HepG2 (cell line): Measurements from ENCODE around the gene ABCB8.

Experiments used
- EED ChIP-seq: sonication (generic); formaldehyde crosslinking; IDR thresholded peaks from 2 replicates; pipeline ENCODE4 v1.5.0; 2020; ENCODE audit warnings: mild to moderate bottlenecking, missing genetic modification reagents
- IRX3 ChIP-seq: sonication (generic); formaldehyde crosslinking; IDR thresholded peaks from 2 replicates; pipeline ENCODE4 v1.8.1; 2023; ENCODE audit warnings: mild to moderate bottlenecking, low read depth, missing genetic modification reagents, borderline replicate concordance
- NCOR1 ChIP-seq: fragments of 200-600 bp; sonication (generic); IDR thresholded peaks from 2 replicates; pipeline ENCODE4 v1.7.0; 2017; ENCODE audit warnings: antibody characterized with exemption, low read length, borderline replicate concordance
- POLR2A ChIP-seq, 2 experiments: IDR thresholded peaks; 2 replicates each; pipeline ENCODE4 v1.6.1; 2011; ENCODE audit warnings: low read depth in 2 of 2, low read length in 2 of 2, mild to moderate bottlenecking in 1 of 2, moderate library complexity in 1 of 2; ENCODE audit not compliant: insufficient read depth in 1 of 2
- ZNF331 ChIP-seq: sonication (generic); formaldehyde crosslinking; IDR thresholded peaks from 2 replicates; pipeline ENCODE4 v1.4.0; 2020; ENCODE audit warnings: missing genetic modification reagents
- ZNF558 ChIP-seq: sonication (generic); formaldehyde crosslinking; IDR thresholded peaks from 2 replicates; pipeline ENCODE4 v1.9.0; 2022; ENCODE audit warnings: mild to moderate bottlenecking, missing genetic modification reagents, borderline replicate concordance
- TF ChIP-seq, protein P1 (sequence below): IDR thresholded peaks from 2 replicates; pipeline ENCODE4 v1.6.1; 2016; ENCODE audit warnings: mild to moderate bottlenecking, missing biosample characterization, missing genetic modification reagents
- TF ChIP-seq, protein P2 (sequence below): sonication (generic); formaldehyde crosslinking; IDR thresholded peaks from 2 replicates; pipeline ENCODE4 v1.5.0; 2020; ENCODE audit warnings: mild to moderate bottlenecking, missing genetic modification reagents, moderate library complexity

DNA sequence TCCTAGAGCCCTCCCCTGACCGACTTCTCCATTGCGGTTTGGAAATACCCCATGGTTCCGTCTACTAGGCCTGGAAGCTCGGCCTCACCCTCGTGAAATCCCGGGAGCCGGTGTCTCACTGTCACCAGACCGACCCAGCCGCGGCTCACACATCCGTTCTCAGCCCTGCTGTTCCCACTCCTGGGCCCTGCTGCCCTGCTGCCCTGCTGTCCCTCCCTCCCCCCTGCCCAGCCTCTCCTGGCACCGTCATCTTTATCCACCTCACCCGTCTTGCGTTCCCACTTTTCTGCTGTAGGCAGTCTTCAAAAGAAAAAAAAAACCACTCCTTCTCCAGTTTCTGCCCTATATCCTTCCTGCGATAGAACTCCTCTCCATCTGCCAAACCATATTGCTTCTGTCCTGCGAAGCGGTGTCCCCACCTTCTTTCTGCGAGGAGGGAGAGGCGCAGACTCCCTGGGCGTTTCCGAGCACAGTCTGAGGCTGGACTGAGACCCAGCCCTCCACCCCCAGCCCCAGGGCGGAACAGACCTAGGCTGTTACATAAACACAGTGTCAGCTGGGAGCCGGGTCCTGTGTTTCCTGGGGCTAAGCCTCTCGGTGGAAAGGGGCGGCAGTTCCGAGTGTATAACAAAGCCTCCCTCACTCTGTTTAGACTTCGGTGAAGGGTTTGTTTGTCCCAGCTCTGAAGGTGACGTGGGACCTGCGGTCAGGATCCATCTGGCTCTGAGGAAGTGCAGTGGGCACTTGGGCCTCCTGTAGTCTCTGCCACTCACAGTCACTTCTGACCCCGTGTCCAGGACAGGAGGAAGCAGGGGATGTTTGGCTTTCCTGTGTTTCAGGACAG, 60.8 kb downstream of the ABCB8 start:
- TF ChIP-seq ZNF558 (CRISPR knock-in tag) (no peak), NCOR1 (no peak), ZNF331 (peak; percentile 29; the same call in 1 of the 2 replicates), IRX3 (CRISPR knock-in tag) (no peak), EED (CRISPR knock-in tag) (no peak), POLR2A (IDR thresholded peaks at IDR 0.05; ENCODE audit: insufficient read depth in 1 of 2, low read depth in 2 of 2, low read length in 2 of 2) (no peak)
- TF ChIP-seq, protein P1, sequence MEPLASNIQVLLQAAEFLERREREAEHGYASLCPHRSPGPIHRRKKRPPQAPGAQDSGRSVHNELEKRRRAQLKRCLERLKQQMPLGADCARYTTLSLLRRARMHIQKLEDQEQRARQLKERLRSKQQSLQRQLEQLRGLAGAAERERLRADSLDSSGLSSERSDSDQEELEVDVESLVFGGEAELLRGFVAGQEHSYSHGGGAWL (CRISPR knock-in tag) = no peak
- TF ChIP-seq, protein P2, sequence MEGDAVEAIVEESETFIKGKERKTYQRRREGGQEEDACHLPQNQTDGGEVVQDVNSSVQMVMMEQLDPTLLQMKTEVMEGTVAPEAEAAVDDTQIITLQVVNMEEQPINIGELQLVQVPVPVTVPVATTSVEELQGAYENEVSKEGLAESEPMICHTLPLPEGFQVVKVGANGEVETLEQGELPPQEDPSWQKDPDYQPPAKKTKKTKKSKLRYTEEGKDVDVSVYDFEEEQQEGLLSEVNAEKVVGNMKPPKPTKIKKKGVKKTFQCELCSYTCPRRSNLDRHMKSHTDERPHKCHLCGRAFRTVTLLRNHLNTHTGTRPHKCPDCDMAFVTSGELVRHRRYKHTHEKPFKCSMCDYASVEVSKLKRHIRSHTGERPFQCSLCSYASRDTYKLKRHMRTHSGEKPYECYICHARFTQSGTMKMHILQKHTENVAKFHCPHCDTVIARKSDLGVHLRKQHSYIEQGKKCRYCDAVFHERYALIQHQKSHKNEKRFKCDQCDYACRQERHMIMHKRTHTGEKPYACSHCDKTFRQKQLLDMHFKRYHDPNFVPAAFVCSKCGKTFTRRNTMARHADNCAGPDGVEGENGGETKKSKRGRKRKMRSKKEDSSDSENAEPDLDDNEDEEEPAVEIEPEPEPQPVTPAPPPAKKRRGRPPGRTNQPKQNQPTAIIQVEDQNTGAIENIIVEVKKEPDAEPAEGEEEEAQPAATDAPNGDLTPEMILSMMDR = no peak
